GM18861 (cell line): Measurements from ENCODE around the gene CTSS.

ENCODE experiments used
- ATAC-seq: cut with Tn5 transposase; IDR thresholded peaks from one replicate; pipeline ENCODE4 v1.9.1; 2021; ENCODE audit not compliant: unreplicated experiment

Gene CTSS

GRCh38 chr1:150706091-150706490, 59.5 kb downstream of the CTSS start:
- ATAC-seq = no peak

- no peak for ATAC-seq
Observed at GRCh38 chr1:150703427-150703826, 62.2 kb downstream of the CTSS start.

GRCh38 chr1:150696995-150697927, 68.3 kb downstream of the CTSS start, which contains the start of gene GOLPH3L:
GOLPH3L (minus strand) TSS chr1:150697154; CDS start chr1:150694838, 2,316 bp downstream.
- peak; percentile 96 for ATAC-seq

- ATAC-seq = no peak
Observed at GRCh38 chr1:150696590-150696989, 69.0 kb downstream of the CTSS start.

- ATAC-seq = no peak
Observed at GRCh38 chr1:150696162-150696561, 69.4 kb downstream of the CTSS start.

GRCh38 chr1:150695561-150695960, 70.0 kb downstream of the CTSS start:
- no peak for ATAC-seq

GRCh38 chr1:150692720-150693119, 72.9 kb downstream of the CTSS start:
- no peak for ATAC-seq

- ATAC-seq = no peak
Observed at GRCh38 chr1:150688763-150689162, 76.8 kb downstream of the CTSS start.

- no peak for ATAC-seq
Observed at GRCh38 chr1:150686275-150686674, 79.3 kb downstream of the CTSS start.

GRCh38 chr1:150683914-150684313, 81.7 kb downstream of the CTSS start:
- no peak for ATAC-seq
